CD4-positive, CD25-positive, alpha-beta regulatory T cell (primary cell): ENCODE data around the gene ZNF358. TPM values are rescaled to one million over a fixed set of nuclear protein-coding genes. Genes with fewer than 3 reads are reported as not detected.

Experiments
- ATAC-seq, 2 donors: fragments of 150-1000 bp; cut with Tn5 transposase; one replicate each; pipeline ENCODE4 v1.10.0; 2021; ENCODE audit warnings: low read depth in 2 of 2, moderate number of reproducible peaks in 2 of 2, moderate library complexity in 1 of 2
- DNase-seq, 3 donors: peaks; one replicate each; pipeline versions ENCODE4 v3.0.0 to v3.0.0-alpha.2; 2012 to 2022; ENCODE audit warnings: mixed read lengths in 1 of 3
- H3K27ac ChIP-seq: one replicate; pipeline ENCODE4 v1.7.0; 2013; ENCODE audit warnings: mild to moderate bottlenecking, low read length; ENCODE audit not compliant: insufficient read depth, poor library complexity, severe bottlenecking
- H3K27me3 ChIP-seq: one replicate; pipeline ENCODE4 v1.7.0; 2013; ENCODE audit warnings: low read length; ENCODE audit not compliant: control insufficient read depth, insufficient read depth
- H3K36me3 ChIP-seq: one replicate; pipeline ENCODE4 v1.7.0; 2013; ENCODE audit warnings: mild to moderate bottlenecking, low read length, moderate library complexity; ENCODE audit not compliant: control insufficient read depth, insufficient read depth
- H3K4me1 ChIP-seq: 2 replicates; pipeline ENCODE4 v1.7.0; 2013; ENCODE audit warnings: mild to moderate bottlenecking, low read length; ENCODE audit not compliant: insufficient read depth, control insufficient read depth, poor library complexity, severe bottlenecking
- H3K4me3 ChIP-seq: one replicate; pipeline ENCODE4 v1.7.0; 2013; ENCODE audit warnings: low read depth, mild to moderate bottlenecking, low read length, moderate library complexity
- H3K9me3 ChIP-seq, 2 experiments: 1 replicate in 1 of 2; 2 replicates in 1 of 2; pipeline ENCODE4 v1.7.0; 2013; ENCODE audit warnings: low read length in 2 of 2, mild to moderate bottlenecking in 1 of 2, moderate library complexity in 1 of 2; ENCODE audit not compliant: control insufficient read depth in 2 of 2
- H3K27ac Mint-ChIP-seq, 3 donors: one replicate each; pipeline ENCODE4 v1.8.0; 2020 to 2022; ENCODE audit warnings: mild to moderate bottlenecking in 3 of 3, mixed read lengths in 3 of 3, moderate library complexity in 2 of 3
- H3K27me3 Mint-ChIP-seq: one replicate; pipeline ENCODE4 v1.8.0; 2022; ENCODE audit warnings: mild to moderate bottlenecking, mixed read lengths
- H3K36me3 Mint-ChIP-seq: one replicate; pipeline ENCODE4 v1.8.0; 2020; ENCODE audit warnings: mixed read lengths
- H3K4me1 Mint-ChIP-seq, 4 donors: one replicate each; pipeline ENCODE4 v1.8.0; 2020 to 2022; ENCODE audit warnings: mixed read lengths in 4 of 4, mild to moderate bottlenecking in 1 of 4
- H3K4me3 Mint-ChIP-seq, 4 donors: one replicate each; pipeline ENCODE4 v1.8.0; 2020 to 2022; ENCODE audit warnings: mild to moderate bottlenecking in 4 of 4, mixed read lengths in 4 of 4, moderate library complexity in 3 of 4
- H3K9me3 Mint-ChIP-seq, 7 donors: one replicate each; pipeline ENCODE4 v1.8.0; 2020 to 2022; ENCODE audit warnings: mixed read lengths in 7 of 7, mild to moderate bottlenecking in 3 of 7, moderate library complexity in 2 of 7
- polyA plus RNA-seq, 4 donors: library from polyadenylated mRNA; unstranded; fragments of 300-500 nt; fragmentation: Illumina TruSeq; gene quantifications; one replicate each; pipeline ENCODE4 v1.2.3, GENCODE V29; 2021
- total RNA-seq: library from RNA; stranded (reverse); gene quantifications from one replicate; pipeline ENCODE4 v1.2.3, GENCODE V29; 2022

ZNF358 gene
- total and polyA plus RNA-seq, 5 donors from 2014 or later, result 0.11 to 0.30 (median 0.22) TPM; not detected in 1

DNA sequence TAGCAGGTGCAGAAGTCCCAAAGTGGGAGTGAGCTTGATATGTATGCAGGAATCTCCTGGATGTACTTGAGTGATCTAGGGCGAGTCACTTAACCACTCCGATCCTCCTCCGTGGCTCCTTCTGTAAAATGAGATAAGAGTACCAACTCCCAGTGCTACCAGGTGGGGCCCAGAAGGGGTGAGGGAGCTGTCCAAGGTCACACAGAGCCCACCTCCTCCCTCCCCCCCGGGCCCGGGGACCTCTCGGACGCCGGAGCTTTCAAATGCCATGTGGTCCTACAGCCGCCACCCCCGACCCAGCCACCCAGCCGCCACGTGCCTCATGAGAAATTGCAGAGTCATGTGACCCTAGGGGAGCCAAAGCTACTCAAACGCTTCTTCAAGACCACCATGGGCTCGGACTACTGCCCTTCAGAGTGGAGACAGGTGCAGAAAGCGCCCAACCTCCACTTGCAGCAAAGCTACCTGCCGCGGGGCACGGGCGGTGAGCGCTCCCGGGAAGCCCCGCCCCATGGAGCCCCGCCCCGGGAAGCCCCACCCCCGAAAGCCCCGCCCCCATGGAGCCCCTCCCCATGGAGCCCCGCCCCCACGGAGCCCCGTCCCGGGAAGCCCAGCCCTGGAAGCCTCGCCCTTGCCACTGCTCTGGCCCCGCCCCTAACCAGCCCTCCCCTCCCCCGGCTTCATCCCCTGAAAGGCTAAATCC lies 10.1 kb upstream of the ZNF358 start:
- Histone ChIP-seq H3K36me3 (no peaks in the 10 kb centered on the region), H3K9me3 (no peaks in the 10 kb centered on the region), H3K27ac (no peak overlapping the region), H3K4me1 (peaks cover 11% of the 10 kb centered on the region), H3K4me3 (no peak overlapping the region), H3K27me3 (peaks cover 5% of the 10 kb centered on the region)
- Mint-ChIP-seq H3K4me1 (peaks cover 0 to 19% (median 4%) of the 10 kb centered on the region in 4 donors), H3K9me3 (peaks cover 0 to 4% (median 0%) of the 10 kb centered on the region in 7 donors), H3K36me3 (no peaks in the 10 kb centered on the region), H3K27ac (no peak overlapping the region), H3K4me3 (no peak overlapping the region), H3K27me3 (peaks cover 55% of the 10 kb centered on the region)
- ATAC-seq (peak; percentile 14 to 38), DNase-seq (no peak)

DNA sequence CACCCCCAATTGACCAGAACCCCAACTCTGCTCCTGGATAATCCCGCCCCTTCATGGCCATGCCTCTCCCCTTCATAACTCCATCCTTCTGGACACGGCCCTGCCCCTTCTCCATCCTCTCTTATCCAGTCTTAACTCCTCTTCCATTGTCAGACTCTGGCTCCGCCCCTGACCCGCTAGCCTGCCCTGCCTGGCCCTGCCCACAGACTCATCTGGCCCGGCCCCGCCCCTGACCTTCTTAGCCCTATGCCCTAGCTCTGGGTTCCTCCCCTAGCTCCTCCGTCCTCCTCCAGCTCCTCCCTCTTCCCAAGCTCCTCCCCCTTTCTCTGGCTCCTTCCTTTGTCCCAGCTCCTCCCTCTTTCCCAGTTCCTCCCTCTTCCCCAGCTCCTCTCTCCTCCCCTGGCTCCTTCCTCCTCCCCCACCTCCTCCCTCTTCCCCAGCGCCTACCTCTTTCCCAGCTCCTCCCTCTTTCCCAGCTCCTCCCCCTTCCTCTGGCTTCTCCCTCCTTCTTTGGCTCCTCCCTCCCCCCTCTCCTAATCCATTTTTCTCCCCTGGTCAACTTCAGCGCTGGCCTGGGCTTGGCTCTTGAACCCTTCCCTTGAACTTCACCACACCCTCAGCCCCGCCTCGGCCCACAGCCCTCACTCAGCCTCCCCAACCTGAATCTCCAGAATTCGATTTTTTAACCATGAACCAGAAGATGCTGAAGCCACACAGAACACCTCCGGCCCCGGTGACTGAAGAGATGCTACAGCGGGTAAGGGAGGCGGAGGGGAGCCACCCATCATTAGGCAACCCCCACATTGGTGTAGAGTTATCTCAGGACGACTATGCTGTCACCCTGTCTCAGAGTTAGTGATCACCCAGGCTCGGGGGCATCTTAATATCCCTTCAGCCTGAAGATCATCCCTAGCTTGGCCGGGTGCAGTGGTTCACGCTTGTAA lies 9.2 kb upstream of the ZNF358 start:
- H3K27me3 Mint-ChIP-seq, result peaks cover 50% of the 10 kb centered on the region

DNA sequence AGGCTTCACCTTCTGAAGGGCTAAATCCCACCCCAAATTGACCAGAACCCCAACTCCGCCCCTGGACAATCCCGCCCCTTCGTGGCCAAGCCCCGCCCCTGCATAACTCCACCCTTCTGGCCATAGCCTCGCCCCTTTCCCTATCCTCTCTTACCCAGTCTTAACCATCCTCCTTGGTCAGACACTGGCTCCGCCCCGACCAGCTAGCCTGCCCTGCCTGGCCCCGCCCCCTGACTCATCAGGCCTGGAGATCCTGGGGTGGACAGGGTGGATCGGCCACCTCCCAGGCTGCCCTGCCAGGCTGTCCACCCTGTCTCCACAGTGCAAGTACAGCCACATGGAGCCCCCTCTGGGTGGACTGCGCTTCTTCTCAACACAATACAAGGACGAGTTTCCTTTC lies 8.0 kb upstream of the ZNF358 start:
- Histone ChIP-seq H3K4me1 (peaks cover 9% of the 10 kb centered on the region), H3K4me3 (no peak overlapping the region), H3K9me3 (no peaks in the 10 kb centered on the region), H3K27ac (no peak overlapping the region), H3K27me3 (no peaks in the 10 kb centered on the region), H3K36me3 (no peaks in the 10 kb centered on the region)
- peaks cover 46% of the 10 kb centered on the region for H3K27me3 Mint-ChIP-seq
- H3K4me3 Mint-ChIP-seq, result no peak overlapping the region
- peaks cover 0 to 4% (median 0%) of the 10 kb centered on the region in 7 donors for H3K9me3 Mint-ChIP-seq
- H3K4me1 Mint-ChIP-seq, result peaks cover 0 to 16% (median 4%) of the 10 kb centered on the region in 4 donors
- DNase-seq (no peak), ATAC-seq (peak; percentile 23 to 35)
- no peaks in the 10 kb centered on the region for H3K36me3 Mint-ChIP-seq
- H3K27ac Mint-ChIP-seq, result no peak overlapping the region

More for the DNA sequence above, 9.2 kb upstream of the ZNF358 start:
- Histone ChIP-seq H3K4me1 (peaks cover 9% of the 10 kb centered on the region), H3K27me3 (peaks cover 5% of the 10 kb centered on the region), H3K9me3 (no peaks in the 10 kb centered on the region), H3K36me3 (no peaks in the 10 kb centered on the region), H3K4me3 (no peak overlapping the region), H3K27ac (no peak overlapping the region)
- DNase-seq (peak in 2 of 3 donors; percentile 23 to 38), ATAC-seq (peak; percentile 35 to 63)
- no peaks in the 10 kb centered on the region for H3K36me3 Mint-ChIP-seq
- no peak overlapping the region for H3K4me3 Mint-ChIP-seq
- H3K9me3 Mint-ChIP-seq, result peaks cover 0 to 4% (median 0%) of the 10 kb centered on the region in 7 donors
- peaks cover 0 to 16% (median 4%) of the 10 kb centered on the region in 4 donors for H3K4me1 Mint-ChIP-seq
- H3K27ac Mint-ChIP-seq, result no peak overlapping the region

DNA sequence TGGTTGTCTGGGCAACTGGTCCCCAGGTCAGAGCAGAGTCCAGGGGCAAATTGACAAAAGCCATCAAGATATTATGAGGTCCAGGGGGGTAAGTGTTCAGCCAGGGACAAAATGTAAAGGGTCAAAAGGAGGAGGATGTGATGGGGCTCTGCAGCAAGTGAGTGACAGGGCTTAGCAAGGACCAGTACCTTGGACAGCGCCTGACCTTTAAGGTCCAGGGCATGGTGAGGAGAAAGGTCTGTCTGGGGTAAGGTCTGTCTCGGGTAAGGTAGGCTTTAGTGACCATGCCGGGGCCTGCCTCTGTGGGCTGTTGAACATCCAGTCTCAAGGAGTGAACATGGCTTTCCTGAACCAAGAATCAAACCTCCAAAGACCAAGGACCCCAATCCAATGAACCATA lies 6.3 kb upstream of the ZNF358 start:
- Histone ChIP-seq H3K27me3 (peaks cover 9% of the 10 kb centered on the region), H3K4me3 (no peak overlapping the region), H3K4me1 (peaks cover 9% of the 10 kb centered on the region), H3K36me3 (no peaks in the 10 kb centered on the region), H3K27ac (no peak overlapping the region), H3K9me3 (no peaks in the 10 kb centered on the region)
- H3K4me3 Mint-ChIP-seq, result no peak overlapping the region
- peaks cover 0 to 16% (median 4%) of the 10 kb centered on the region in 4 donors for H3K4me1 Mint-ChIP-seq
- H3K27ac Mint-ChIP-seq, result no peak overlapping the region
- H3K27me3 Mint-ChIP-seq, result peaks cover 54% of the 10 kb centered on the region
- H3K36me3 Mint-ChIP-seq, result no peaks in the 10 kb centered on the region
- ATAC-seq (no peak), DNase-seq (no peak)
- peaks cover 0 to 6% (median 0%) of the 10 kb centered on the region in 7 donors for H3K9me3 Mint-ChIP-seq

DNA sequence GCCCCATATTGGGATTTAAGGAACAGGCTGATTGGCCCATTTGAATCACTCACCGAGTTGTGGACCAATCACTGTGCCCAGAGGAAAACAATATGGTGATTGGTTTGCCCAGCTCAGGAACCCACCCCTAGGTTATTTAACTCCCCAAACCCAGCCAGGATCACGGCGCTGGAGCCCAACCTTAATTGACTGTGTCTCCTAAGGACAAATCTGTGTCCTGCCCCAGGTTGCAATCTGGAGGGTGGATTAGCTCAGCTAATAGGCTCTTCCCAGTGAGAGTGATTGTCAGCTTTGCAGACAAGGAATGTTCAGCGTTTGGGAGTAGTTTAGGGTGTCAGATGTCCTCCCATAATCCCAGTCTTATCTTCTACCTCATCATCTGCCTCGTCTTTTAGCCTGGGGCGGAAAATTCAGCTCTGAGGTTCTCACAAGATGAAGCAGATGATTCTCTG lies 3.5 kb upstream of the ZNF358 start:
- Mint-ChIP-seq H3K27me3 (peaks cover 55% of the 10 kb centered on the region), H3K4me1 (peaks cover 4 to 16% (median 6%) of the 10 kb centered on the region in 4 donors), H3K4me3 (no peak overlapping the region), H3K36me3 (no peaks in the 10 kb centered on the region), H3K9me3 (peaks cover 0 to 6% (median 0%) of the 10 kb centered on the region in 7 donors), H3K27ac (no peak overlapping the region)
- DNase-seq (no peak), ATAC-seq (no peak)
- no peaks in the 10 kb centered on the region for H3K9me3 ChIP-seq
- no peak overlapping the region for H3K4me3 ChIP-seq
- peaks cover 22% of the 10 kb centered on the region for H3K27me3 ChIP-seq
- H3K27ac ChIP-seq, result no peak overlapping the region
- H3K36me3 ChIP-seq, result no peaks in the 10 kb centered on the region
- peaks cover 5% of the 10 kb centered on the region for H3K4me1 ChIP-seq

DNA sequence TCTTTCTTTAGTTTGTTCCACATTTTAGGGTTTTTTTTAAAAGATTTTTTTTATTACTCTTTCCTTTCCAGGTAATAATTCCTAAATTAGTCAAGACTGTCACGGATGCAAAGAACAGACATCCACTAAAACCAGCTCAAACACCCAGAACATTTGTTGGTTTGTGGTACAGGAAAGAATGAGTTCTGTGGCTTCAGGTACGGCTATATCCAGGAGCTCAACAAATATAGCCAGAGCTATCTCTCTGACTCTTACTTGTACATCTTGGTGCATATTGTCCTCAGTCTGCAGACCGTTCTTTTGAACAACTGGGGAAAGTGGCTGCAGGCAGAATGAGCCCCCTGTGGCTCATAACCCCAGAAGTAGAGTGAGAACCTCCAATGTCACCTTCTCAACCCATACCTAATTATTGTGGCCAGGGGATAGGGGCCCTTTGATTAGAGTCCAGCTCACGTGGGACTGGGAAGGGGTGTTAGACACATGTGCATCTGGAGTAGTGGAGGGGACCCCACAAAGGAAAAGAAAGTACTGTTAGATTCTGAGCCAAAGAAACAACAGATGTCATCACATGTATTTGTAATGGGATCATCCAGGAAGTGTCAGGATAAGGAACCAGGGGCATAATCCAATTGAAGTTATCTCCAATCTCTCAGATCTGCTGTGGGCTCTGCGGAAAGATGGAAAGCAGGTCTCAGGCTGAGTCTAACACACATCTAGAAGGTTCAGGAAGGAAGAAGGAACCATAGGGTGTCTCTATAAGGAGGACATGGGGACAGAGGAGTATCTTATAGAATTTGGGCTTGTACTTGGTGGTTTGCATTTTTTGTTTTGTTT lies 1.9 kb upstream of the ZNF358 start:
- peaks cover 24% of the 10 kb centered on the region for H3K27me3 ChIP-seq
- no peaks in the 10 kb centered on the region for H3K36me3 ChIP-seq
- no peak overlapping the region for H3K27ac ChIP-seq
- Mint-ChIP-seq H3K27ac (no peak overlapping the region), H3K27me3 (peaks cover 56% of the 10 kb centered on the region), H3K4me1 (peaks cover 4 to 18% (median 6%) of the 10 kb centered on the region in 4 donors), H3K36me3 (no peaks in the 10 kb centered on the region), H3K4me3 (peak overlapping the region in 3 of 4 donors; percentile 36 to 56 (median 40)), H3K9me3 (peaks cover 0 to 10% (median 0%) of the 10 kb centered on the region in 7 donors)
- H3K4me1 ChIP-seq, result peaks cover 5% of the 10 kb centered on the region
- H3K4me3 ChIP-seq, result no peak overlapping the region
- no peaks in the 10 kb centered on the region for H3K9me3 ChIP-seq
- ATAC-seq, result no peak
- DNase-seq, result no peak

DNA sequence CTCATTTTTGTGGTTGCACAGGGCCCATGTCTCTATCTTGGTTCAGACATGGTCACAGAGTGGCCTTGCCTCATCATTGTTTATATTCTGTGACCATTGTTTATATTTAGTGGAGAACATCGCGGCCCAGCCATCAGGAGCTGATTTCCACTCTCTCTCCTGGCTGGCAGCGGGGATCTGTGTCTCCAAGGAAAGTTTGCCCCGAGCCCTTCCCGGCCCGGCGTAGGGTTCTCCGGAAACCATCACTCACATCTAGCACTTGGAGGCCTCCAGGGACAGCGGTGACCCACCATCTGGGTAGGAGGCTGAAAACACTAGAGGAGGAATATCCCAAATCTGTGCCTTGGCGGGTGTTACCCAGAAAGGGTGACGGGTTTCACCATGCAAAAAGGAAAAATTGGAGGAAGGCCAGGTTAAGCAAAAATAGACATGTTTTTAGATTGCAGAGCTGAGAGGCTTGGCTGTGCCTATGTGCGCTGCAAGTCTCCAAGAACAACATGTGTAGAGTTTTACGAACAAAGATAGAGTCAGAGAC lies 726 bp upstream of the ZNF358 start:
- H3K4me3 ChIP-seq, result no peak overlapping the region
- no peaks in the 10 kb centered on the region for H3K36me3 ChIP-seq
- Mint-ChIP-seq H3K36me3 (no peaks in the 10 kb centered on the region), H3K27me3 (peaks cover 51% of the 10 kb centered on the region), H3K9me3 (peaks cover 0 to 7% (median 0%) of the 10 kb centered on the region in 7 donors), H3K4me1 (peaks cover 4 to 18% (median 6%) of the 10 kb centered on the region in 4 donors), H3K4me3 (peak overlapping the region in 3 of 4 donors; percentile 40 to 73 (median 71)), H3K27ac (peak overlapping the region in 2 of 3 donors; percentile 17 to 97)
- DNase-seq, result no peak
- no peak overlapping the region for H3K27ac ChIP-seq
- no peaks in the 10 kb centered on the region for H3K9me3 ChIP-seq
- peaks cover 5% of the 10 kb centered on the region for H3K4me1 ChIP-seq
- no peak for ATAC-seq
- peaks cover 24% of the 10 kb centered on the region for H3K27me3 ChIP-seq
